Vagina (tissue), 2 donors: ENCODE results near the gene FRYL. TPM values are rescaled to one million over a fixed set of nuclear protein-coding genes. Genes with fewer than 3 reads are reported as not detected.

Experiments used
- DNase-seq, 2 donors: peaks; one replicate each; pipeline ENCODE4 v3.0.0-alpha.2; 2017; ENCODE audit errors: extremely low spot score in 2 of 2
- H3K27ac ChIP-seq: fragments of 200-600 bp; sonication (generic); one replicate; pipeline ENCODE4 v1.5.1; 2019
- H3K27me3 ChIP-seq: fragments of 200-600 bp; sonication (generic); one replicate; pipeline ENCODE4 v1.5.1; 2019
- H3K36me3 ChIP-seq, 2 donors: fragments of 200-600 bp; sonication (generic); one replicate each; pipeline ENCODE4 v1.5.1; 2017 to 2019
- H3K4me1 ChIP-seq: fragments of 200-600 bp; sonication (generic); one replicate; pipeline ENCODE4 v1.5.1; 2019
- H3K4me3 ChIP-seq, 2 donors: fragments of 200-600 bp; sonication (generic); 1 replicate in 1 of 2; 2 replicates in 1 of 2; pipeline ENCODE4 v1.5.1; 2016 to 2019
- H3K9me3 ChIP-seq: fragments of 200-600 bp; sonication (generic); one replicate; pipeline ENCODE4 v1.5.1; 2019
- POLR2A ChIP-seq, 2 donors: fragments of 450-650 bp; IDR thresholded peaks; one replicate each; pipeline ENCODE4 v1.6.1; 2017; ENCODE audit warnings: antibody characterized with exemption in 2 of 2, mild to moderate bottlenecking in 2 of 2, moderate library complexity in 2 of 2
- POLR2AphosphoS5 ChIP-seq, 2 donors: sonication (generic); formaldehyde crosslinking; IDR thresholded peaks; one replicate each; pipeline ENCODE4 v1.9.0; 2017; ENCODE audit warnings: antibody characterized with exemption in 2 of 2, mild to moderate bottlenecking in 2 of 2, low read depth in 1 of 2; ENCODE audit not compliant: insufficient read depth in 1 of 2
- intact Hi-C: fragments of 100-400 bp; cut with DNase I; formaldehyde crosslinking; loops from one replicate; pipeline ENCODE4 v1.15.1; 2023
- total RNA-seq: library from RNA; depleted of rRNA; stranded (reverse); fragments of >200 nt; gene quantifications from one replicate; pipeline ENCODE4 v1.2.3, GENCODE V29; 2016
- TF ChIP-seq, protein P1 (sequence below), 3 experiments: fragments of 450-650 bp in 2 of 3; fragments of 200-600 bp in 1 of 3; sonication (generic) in 1 of 3; IDR thresholded peaks; one replicate each; pipeline ENCODE4 v1.5.1; 2017 to 2019; ENCODE audit warnings: antibody characterized with exemption in 3 of 3, mild to moderate bottlenecking in 2 of 3, moderate library complexity in 2 of 3

FRYL gene
- total RNA-seq, 1 donor from 2014 or later = 51.8 TPM

DNA sequence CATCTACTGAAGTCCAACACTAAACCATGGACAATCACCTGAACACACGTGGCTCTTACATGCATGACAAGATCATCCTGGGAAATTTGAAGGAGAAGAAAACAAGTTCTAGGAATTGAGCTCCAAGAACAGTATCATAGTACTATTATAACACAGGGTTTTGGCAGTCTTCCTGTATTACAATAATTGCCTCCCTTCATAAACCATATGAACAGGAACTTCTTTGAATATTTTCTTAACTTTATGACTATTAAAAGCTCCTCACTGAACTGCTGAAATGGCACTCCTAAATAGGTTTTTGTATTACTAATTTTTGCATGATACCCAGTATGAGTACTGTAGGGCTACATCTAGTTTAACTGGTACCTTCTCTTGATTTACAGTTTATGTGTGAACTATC lies 160.0 kb downstream of the FRYL start:
- TF ChIP-seq POLR2A (IDR thresholded peaks at IDR 0.05) (no peak), POLR2AphosphoS5 (IDR thresholded peaks at IDR 0.05; ENCODE audit: insufficient read depth in 1 of 2, low read depth in 1 of 2) (no peak)
- TF ChIP-seq, protein P1, sequence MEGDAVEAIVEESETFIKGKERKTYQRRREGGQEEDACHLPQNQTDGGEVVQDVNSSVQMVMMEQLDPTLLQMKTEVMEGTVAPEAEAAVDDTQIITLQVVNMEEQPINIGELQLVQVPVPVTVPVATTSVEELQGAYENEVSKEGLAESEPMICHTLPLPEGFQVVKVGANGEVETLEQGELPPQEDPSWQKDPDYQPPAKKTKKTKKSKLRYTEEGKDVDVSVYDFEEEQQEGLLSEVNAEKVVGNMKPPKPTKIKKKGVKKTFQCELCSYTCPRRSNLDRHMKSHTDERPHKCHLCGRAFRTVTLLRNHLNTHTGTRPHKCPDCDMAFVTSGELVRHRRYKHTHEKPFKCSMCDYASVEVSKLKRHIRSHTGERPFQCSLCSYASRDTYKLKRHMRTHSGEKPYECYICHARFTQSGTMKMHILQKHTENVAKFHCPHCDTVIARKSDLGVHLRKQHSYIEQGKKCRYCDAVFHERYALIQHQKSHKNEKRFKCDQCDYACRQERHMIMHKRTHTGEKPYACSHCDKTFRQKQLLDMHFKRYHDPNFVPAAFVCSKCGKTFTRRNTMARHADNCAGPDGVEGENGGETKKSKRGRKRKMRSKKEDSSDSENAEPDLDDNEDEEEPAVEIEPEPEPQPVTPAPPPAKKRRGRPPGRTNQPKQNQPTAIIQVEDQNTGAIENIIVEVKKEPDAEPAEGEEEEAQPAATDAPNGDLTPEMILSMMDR (IDR thresholded peaks at IDR 0.05) = no peak
- Histone ChIP-seq H3K36me3 (peaks cover 0 to 12% of the 10 kb centered on the region in 2 donors), H3K4me3 (no peak overlapping the region), H3K4me1 (no peaks in the 10 kb centered on the region), H3K9me3 (no peaks in the 10 kb centered on the region), H3K27ac (no peak overlapping the region), H3K27me3 (no peaks in the 10 kb centered on the region)
- intact Hi-C loops = no loop called here
- DNase-seq = no peak

DNA sequence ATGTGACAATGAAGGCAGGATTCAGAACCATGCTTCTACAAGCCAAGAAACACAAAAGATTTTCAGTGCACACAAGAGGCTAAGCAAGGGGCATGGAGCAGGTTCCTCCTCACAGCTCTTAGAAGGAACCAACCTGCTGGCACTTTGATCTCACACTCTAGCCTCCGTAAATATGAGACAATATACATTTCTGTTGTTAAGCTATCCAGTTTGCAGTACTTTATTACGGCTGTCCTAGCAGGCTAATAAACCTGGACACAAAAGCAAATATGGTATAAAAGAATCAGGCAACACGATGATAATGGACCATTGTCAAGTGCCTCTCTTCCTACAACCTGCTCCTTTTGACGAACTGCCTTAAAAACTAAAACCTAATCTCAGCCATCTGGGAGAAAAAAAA lies 175.6 kb downstream of the FRYL start:
- H3K27me3 ChIP-seq = no peaks in the 10 kb centered on the region
- H3K4me3 ChIP-seq = no peak overlapping the region
- intact Hi-C loops = no loop called here

DNA sequence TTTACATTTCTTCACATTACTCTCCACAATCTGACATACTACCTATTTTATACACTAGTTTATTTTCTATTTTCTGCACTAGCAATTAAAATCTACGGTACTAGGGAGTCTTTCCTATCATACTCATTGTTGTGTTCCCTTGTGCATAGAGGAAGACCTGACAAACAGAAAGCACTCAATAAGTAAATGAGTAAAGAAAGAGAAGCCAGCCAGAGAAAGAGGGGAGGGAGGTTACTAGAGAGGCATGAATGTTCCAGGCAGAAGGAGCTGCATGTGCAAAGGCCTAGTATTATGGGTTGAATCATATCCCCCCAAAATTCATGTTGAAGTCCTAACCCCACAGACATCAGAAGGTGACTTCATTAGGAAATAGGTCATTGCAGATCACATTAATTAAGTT lies 176.0 kb downstream of the FRYL start:
- no peak for DNase-seq
- intact Hi-C loops = no loop called here
- Histone ChIP-seq H3K36me3 (peaks cover 0 to 4% of the 10 kb centered on the region in 2 donors), H3K9me3 (no peaks in the 10 kb centered on the region), H3K4me1 (no peaks in the 10 kb centered on the region), H3K4me3 (no peak overlapping the region), H3K27ac (no peak overlapping the region), H3K27me3 (no peaks in the 10 kb centered on the region)
- TF ChIP-seq POLR2A (IDR thresholded peaks at IDR 0.05) (no peak), POLR2AphosphoS5 (IDR thresholded peaks at IDR 0.05; ENCODE audit: insufficient read depth in 1 of 2, low read depth in 1 of 2) (no peak)
- TF ChIP-seq, protein P1 (IDR thresholded peaks at IDR 0.05) = no peak

More for the DNA sequence above, 175.6 kb downstream of the FRYL start:
- no peak overlapping the region for H3K27ac ChIP-seq
- TF ChIP-seq POLR2A (IDR thresholded peaks at IDR 0.05) = no peak
- TF ChIP-seq, protein P1 (IDR thresholded peaks at IDR 0.05) = no peak
- TF ChIP-seq POLR2AphosphoS5 (IDR thresholded peaks at IDR 0.05; ENCODE audit: insufficient read depth in 1 of 2, low read depth in 1 of 2) = no peak
- H3K36me3 ChIP-seq = peaks cover 0 to 4% of the 10 kb centered on the region in 2 donors
- H3K4me1 ChIP-seq = no peaks in the 10 kb centered on the region
- DNase-seq = no peak
- no peaks in the 10 kb centered on the region for H3K9me3 ChIP-seq

DNA sequence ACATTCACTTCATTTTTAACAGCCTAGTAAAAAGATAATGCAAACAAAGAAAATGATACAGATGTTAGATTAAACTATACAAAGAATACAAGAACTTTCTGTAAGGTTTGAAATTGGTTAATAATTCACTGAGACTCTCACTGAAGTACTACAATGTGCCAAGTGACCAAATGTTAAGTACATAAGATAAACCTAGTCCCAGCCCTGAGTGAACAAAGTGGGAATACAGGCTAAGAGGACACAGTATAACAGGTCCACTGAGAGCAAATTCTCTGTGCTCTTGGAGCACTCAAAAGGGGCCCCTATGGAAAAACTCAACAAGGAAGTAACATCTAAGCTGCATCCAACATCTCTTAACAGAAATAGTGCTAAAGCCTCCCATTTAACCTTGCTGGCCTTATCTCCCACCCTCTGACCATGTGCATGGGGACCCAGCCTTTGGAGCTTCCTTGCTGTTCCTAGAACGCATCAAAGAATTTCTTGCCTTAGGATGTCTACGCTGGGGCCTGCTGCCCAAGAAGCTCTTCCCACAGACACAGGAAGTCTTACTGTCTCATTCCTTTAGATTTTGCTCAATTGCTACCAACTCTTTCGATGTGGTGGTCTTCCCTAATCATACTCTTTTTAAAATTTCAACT lies 176.6 kb downstream of the FRYL start:
- Histone ChIP-seq H3K9me3 (no peaks in the 10 kb centered on the region), H3K27me3 (no peaks in the 10 kb centered on the region), H3K4me1 (no peaks in the 10 kb centered on the region), H3K27ac (no peak overlapping the region), H3K36me3 (peaks cover 0 to 4% of the 10 kb centered on the region in 2 donors), H3K4me3 (no peak overlapping the region)
- no peak for TF ChIP-seq POLR2AphosphoS5 (IDR thresholded peaks at IDR 0.05; ENCODE audit: insufficient read depth in 1 of 2, low read depth in 1 of 2)
- no peak for DNase-seq
- intact Hi-C loops = no loop called here

DNA sequence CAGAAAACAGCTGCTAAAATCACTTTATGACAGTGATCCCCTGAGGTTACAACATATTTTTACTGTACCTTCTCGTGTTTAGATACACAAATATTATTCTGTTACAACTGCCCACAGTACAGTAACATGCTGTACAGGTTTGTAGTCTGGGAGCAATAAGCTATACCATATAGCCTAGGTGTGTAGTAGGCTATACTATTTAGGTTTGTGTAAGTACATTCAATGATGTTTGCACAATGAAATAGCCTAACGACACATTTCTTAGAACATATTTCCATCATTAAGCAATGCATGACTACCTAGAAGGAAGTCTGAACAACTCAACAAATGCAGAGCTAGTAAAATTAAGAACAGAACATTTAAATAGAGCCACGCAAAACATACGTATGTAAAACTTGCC lies 177.3 kb downstream of the FRYL start:
- Histone ChIP-seq H3K4me3 (no peak overlapping the region), H3K4me1 (no peaks in the 10 kb centered on the region), H3K9me3 (no peaks in the 10 kb centered on the region), H3K36me3 (peaks cover 0 to 4% of the 10 kb centered on the region in 2 donors), H3K27ac (no peak overlapping the region), H3K27me3 (no peaks in the 10 kb centered on the region)
- DNase-seq = no peak
- intact Hi-C loops = no loop called here
- TF ChIP-seq POLR2A (IDR thresholded peaks at IDR 0.05) = no peak
- TF ChIP-seq, protein P1 (IDR thresholded peaks at IDR 0.05) = no peak
- TF ChIP-seq POLR2AphosphoS5 (IDR thresholded peaks at IDR 0.05; ENCODE audit: insufficient read depth in 1 of 2, low read depth in 1 of 2) = no peak
